GM10248 (cell line): Measurements from ENCODE around the gene FBXO28.

Source experiments
- CTCF ChIA-PET: fragments of 300-600 bp; sonication (Branson Sonifier 250); formaldehyde crosslinking; extraction: SDS; loops from one replicate; lab custom pipeline; 2021; ENCODE audit warnings: antibody characterized with exemption; lab: Yijun Ruan, JAX
- POLR2A ChIA-PET: fragments of 350-650 bp; sonication (Branson Sonifier 250); formaldehyde crosslinking; extraction: SDS; loops from one replicate; lab custom pipeline; 2020; ENCODE audit warnings: antibody characterized with exemption; lab: Yijun Ruan, JAX
- DNase-seq: peaks from one replicate; pipeline ENCODE4 v3.0.0; 2012; ENCODE audit errors: extremely low spot score
- CTCF ChIP-seq: IDR thresholded peaks from 2 replicates; pipeline ENCODE4 v1.5.1; 2012; ENCODE audit warnings: mild to moderate bottlenecking, low read depth; ENCODE audit errors: extremely low read depth, missing control alignments, control extremely low read depth

Gene FBXO28, protein sequence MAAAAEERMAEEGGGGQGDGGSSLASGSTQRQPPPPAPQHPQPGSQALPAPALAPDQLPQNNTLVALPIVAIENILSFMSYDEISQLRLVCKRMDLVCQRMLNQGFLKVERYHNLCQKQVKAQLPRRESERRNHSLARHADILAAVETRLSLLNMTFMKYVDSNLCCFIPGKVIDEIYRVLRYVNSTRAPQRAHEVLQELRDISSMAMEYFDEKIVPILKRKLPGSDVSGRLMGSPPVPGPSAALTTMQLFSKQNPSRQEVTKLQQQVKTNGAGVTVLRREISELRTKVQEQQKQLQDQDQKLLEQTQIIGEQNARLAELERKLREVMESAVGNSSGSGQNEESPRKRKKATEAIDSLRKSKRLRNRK

GRCh38 chr1:224113918-224114786, at the start of gene FBXO28:
Gene FBXO28, plus strand, starts transcription at chr1:224114111. Its CDS starts 19 bp downstream, at chr1:224114130.
- ChIA-PET POLR2A (no interaction called here), CTCF (interaction anchor here (1.0 to 5.6 kb wide), 3 partner anchors 10 to 343 kb away, joined by 5 to 47 read pairs (median 7); no protein-coding TSS in a partner anchor)
- TF ChIP-seq CTCF, result no peak
- DNase-seq, result peak; percentile 95

DNA sequence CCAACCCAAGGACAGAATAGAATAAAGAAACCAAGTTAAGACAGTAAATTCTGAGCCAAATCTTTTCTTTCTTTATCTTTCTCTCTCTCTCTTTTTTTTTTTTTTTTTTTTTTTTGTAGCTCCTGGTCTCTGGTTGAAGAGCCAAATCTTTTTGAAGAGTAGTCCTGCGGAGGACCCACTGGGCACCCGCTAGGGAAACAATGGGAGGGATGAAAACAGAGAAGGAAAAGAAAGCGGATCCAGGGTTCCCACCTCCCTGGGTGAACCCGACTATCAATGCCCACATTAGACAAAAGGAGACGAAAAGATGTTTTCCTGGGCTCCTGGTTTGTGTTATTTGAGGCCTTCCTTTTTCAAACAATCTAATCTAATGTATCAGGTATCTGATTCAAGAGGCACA, 49.8 kb upstream of the FBXO28 start:
- TF ChIP-seq CTCF, result no peak
- no peak for DNase-seq
- ChIA-PET CTCF (interaction anchor here (1.3 to 2.4 kb wide), 2 partner anchors 11 to 13 kb away, joined by 3 to 21 read pairs; no protein-coding TSS in a partner anchor), POLR2A (no interaction called here)

GRCh38 chr1:224065455-224065854, 48.5 kb upstream of the FBXO28 start:
- no peak for TF ChIP-seq CTCF
- no peak for DNase-seq
- CTCF ChIA-PET, result interaction anchor here (0.9 to 2.4 kb wide), 2 partner anchors 9 to 14 kb away, joined by 4 to 21 read pairs; no protein-coding TSS in a partner anchor

GRCh38 chr1:224067207-224067606, 46.7 kb upstream of the FBXO28 start:
- no peak for TF ChIP-seq CTCF
- no peak for DNase-seq
- ChIA-PET CTCF (interaction anchor here (1.5 to 3.5 kb wide), 3 partner anchors 14 to 28 kb away, joined by 3 to 22 read pairs (median 3); no protein-coding TSS in a partner anchor), POLR2A (no interaction called here)

More at GRCh38 chr1:224065455-224065854, 48.5 kb upstream of the FBXO28 start:
- POLR2A ChIA-PET, result interaction anchor here (0.6 kb wide), 1 partner anchor 289 kb away, joined by 3 read pairs; no protein-coding TSS in a partner anchor

GRCh38 chr1:224067621-224068457, 46.1 kb upstream of the FBXO28 start:
- ChIA-PET CTCF (interaction anchor here (1.5 to 3.5 kb wide), 3 partner anchors 13 to 27 kb away, joined by 3 to 22 read pairs (median 3); no protein-coding TSS in a partner anchor), POLR2A (no interaction called here)
- DNase-seq, result no peak
- no peak for TF ChIP-seq CTCF
